IMR-90 (cell line): ENCODE results near the gene NEXN. TPM values are rescaled to one million over a fixed set of nuclear protein-coding genes. Genes with fewer than 3 reads are reported as not detected.
"Not testable (repeated sequence)": the region's sequence is repeated elsewhere in the genome, so short reads cannot be mapped to it uniquely, and the experiment has no call there.

Experiments
- ATAC-seq: fragments of 200-7000 bp; cut with Tn5 transposase; 2 replicates; pipeline ENCODE4 v1.9.1; 2020; ENCODE audit warnings: low read depth, mild to moderate bottlenecking, moderate library complexity
- BruUV-seq: library from RNA; stranded (reverse); fragments of 400-500 nt; replicated peaks from 2 replicates; lab custom pipeline; 2021; lab: Mats Ljungman, UMichigan
- CTCF ChIA-PET: fragments of 300-600 bp; formaldehyde crosslinking; extraction: SDS; loops from one replicate; lab custom pipeline; 2021; ENCODE audit warnings: antibody characterized with exemption; lab: Yijun Ruan, JAX
- POLR2A ChIA-PET: fragments of 300-600 bp; sonication (Branson Sonifier 250); formaldehyde crosslinking; loops from one replicate; lab custom pipeline; 2022; ENCODE audit warnings: antibody characterized with exemption; ENCODE audit not compliant: unreplicated experiment; lab: Charles Lee
- DNase-seq: peaks from one replicate; pipeline ENCODE4 v3.0.0; 2013
- H2AFZ ChIP-seq: replicated peaks from 2 replicates; pipeline ENCODE3; 2013; ENCODE audit warnings: low read length, mild to moderate bottlenecking; ENCODE audit not compliant: poor library complexity
- H2AK5ac ChIP-seq: 2 replicates; pipeline ENCODE4 v1.6.1; 2013; ENCODE audit warnings: low read depth, low read length, inconsistent platforms
- H2AK9ac ChIP-seq: replicated peaks from 2 replicates; pipeline ENCODE3; 2013; ENCODE audit warnings: mild to moderate bottlenecking, low read depth, low read length, moderate library complexity; ENCODE audit not compliant: poor library complexity
- H2BK120ac ChIP-seq: 2 replicates; pipeline ENCODE4 v1.6.1; 2013; ENCODE audit warnings: low read depth, low read length, inconsistent platforms
- H2BK15ac ChIP-seq: 3 replicates; pipeline ENCODE4 v1.6.1; 2013; ENCODE audit warnings: low read depth, low read length, inconsistent platforms
- H2BK20ac ChIP-seq: 2 replicates; pipeline ENCODE4 v1.6.1; 2013; ENCODE audit warnings: low read depth, mild to moderate bottlenecking, inconsistent platforms, low read length, moderate library complexity
- H2BK5ac ChIP-seq: 2 replicates; pipeline ENCODE4 v1.6.1; 2013; ENCODE audit warnings: mild to moderate bottlenecking, low read depth, low read length, inconsistent platforms; ENCODE audit not compliant: poor library complexity, severe bottlenecking
- H3K14ac ChIP-seq: replicated peaks from 2 replicates; pipeline ENCODE4 v1.6.1; 2013; ENCODE audit warnings: low read depth, low read length, inconsistent platforms
- H3K18ac ChIP-seq: 2 replicates; pipeline ENCODE4 v1.6.1; 2013; ENCODE audit warnings: low read depth, low read length, control low read depth
- H3K23ac ChIP-seq: 2 replicates; pipeline ENCODE4 v1.6.1; 2013; ENCODE audit warnings: low read depth, low read length, inconsistent platforms
- H3K27ac ChIP-seq: 2 replicates; pipeline ENCODE4 v1.5.1; 2013; ENCODE audit warnings: mild to moderate bottlenecking, control low read depth, low read length; ENCODE audit not compliant: insufficient read depth
- H3K27me3 ChIP-seq: 2 replicates; pipeline ENCODE4 v1.6.1; 2013; ENCODE audit warnings: low read length; ENCODE audit not compliant: control insufficient read depth, insufficient read depth
- H3K36me3 ChIP-seq: 2 replicates; pipeline ENCODE4 v1.6.1; 2013; ENCODE audit warnings: low read length, mixed read lengths; ENCODE audit not compliant: control insufficient read depth, insufficient read depth
- H3K4ac ChIP-seq: 2 replicates; pipeline ENCODE4 v1.6.1; 2013; ENCODE audit warnings: low read depth, low read length, inconsistent platforms
- H3K4me1 ChIP-seq: 2 replicates; pipeline ENCODE4 v1.6.1; 2013; ENCODE audit warnings: low read length, mixed read lengths; ENCODE audit not compliant: control insufficient read depth, insufficient read depth
- H3K4me2 ChIP-seq: 2 replicates; pipeline ENCODE4 v1.6.1; 2013; ENCODE audit warnings: low read depth, mild to moderate bottlenecking, control low read depth, low read length, moderate library complexity
- H3K4me3 ChIP-seq: 2 replicates; pipeline ENCODE4 v1.5.1; 2013; ENCODE audit warnings: low read depth, mild to moderate bottlenecking, control low read depth, low read length, moderate library complexity; ENCODE audit not compliant: insufficient read depth
- H3K56ac ChIP-seq: 2 replicates; pipeline ENCODE4 v1.6.1; 2013; ENCODE audit warnings: low read length, inconsistent platforms; ENCODE audit not compliant: insufficient read depth; ENCODE audit errors: extremely low read depth
- H3K79me1 ChIP-seq, 2 experiments: 2 replicates each; pipeline ENCODE4 v1.6.1; 2013; ENCODE audit warnings: low read length in 2 of 2, inconsistent platforms in 1 of 2, low read depth in 1 of 2
- H3K9ac ChIP-seq: 2 replicates; pipeline ENCODE4 v1.6.1; 2013; ENCODE audit warnings: low read depth, low read length, control low read depth
- H3K9me1 ChIP-seq: 2 replicates; pipeline ENCODE4 v1.6.1; 2013; ENCODE audit warnings: low read length, inconsistent platforms; ENCODE audit not compliant: insufficient read depth
- H3K9me3 ChIP-seq: 2 replicates; pipeline ENCODE4 v1.6.1; 2013; ENCODE audit warnings: low read length; ENCODE audit not compliant: control insufficient read depth, insufficient read depth
- H4K20me1 ChIP-seq: 2 replicates; pipeline ENCODE4 v1.6.1; 2013; ENCODE audit warnings: low read length, inconsistent platforms; ENCODE audit not compliant: insufficient read depth
- H4K5ac ChIP-seq: 2 replicates; pipeline ENCODE4 v1.6.1; 2013; ENCODE audit warnings: mild to moderate bottlenecking, low read depth, low read length, control low read depth
- H4K8ac ChIP-seq, 2 experiments: 2 replicates each; pipeline ENCODE4 v1.6.1; 2013; ENCODE audit warnings: low read depth in 2 of 2, low read length in 2 of 2, control low read depth in 1 of 2, inconsistent platforms in 1 of 2
- H4K91ac ChIP-seq: 2 replicates; pipeline ENCODE4 v1.6.1; 2013; ENCODE audit warnings: low read depth, low read length, inconsistent platforms; ENCODE audit not compliant: insufficient read depth
- MXI1 ChIP-seq: IDR thresholded peaks from 2 replicates; pipeline ENCODE4 v1.6.1; 2012; ENCODE audit warnings: low read depth, mild to moderate bottlenecking, low read length, moderate library complexity, borderline replicate concordance
- NFE2L2 ChIP-seq: fragments of 150-350 bp; IDR thresholded peaks from 2 replicates; pipeline ENCODE4 v1.6.1; 2016; ENCODE audit warnings: low read depth, mild to moderate bottlenecking, low read length
- RFX5 ChIP-seq: IDR thresholded peaks from 2 replicates; pipeline ENCODE4 v1.8.0; 2012; ENCODE audit warnings: low read depth, mild to moderate bottlenecking, low read length, moderate library complexity
- WGBS, 2 experiments: methylation state at CpG; one replicate each; pipeline versions ENCODE4 v1.1.5 to v1.1.7; 2013; ENCODE audit warnings: missing lambda C conversion rate in 2 of 2; ENCODE audit not compliant: insufficient read length in 1 of 2; ENCODE audit errors: extremely low coverage in 2 of 2; 5-methylcytosine and 5-hydroxymethylcytosine counted together
- dilution Hi-C: fragments of 300-500 bp; cut with HindIII; formaldehyde crosslinking; loops from one replicate; pipeline ENCODE4 v1.14.3; 2018; ENCODE audit warnings: low sequenced_read_pairs; ENCODE audit not compliant: unreplicated experiment
- in situ Hi-C: fragments of 300-500 bp; cut with MboI; formaldehyde crosslinking; loops from 3 replicates; pipeline ENCODE4 v1.14.3; 2019; ENCODE audit warnings: low sequenced_read_pairs, inconsistent platforms, mixed read lengths
- intact Hi-C: fragments of 100-400 bp; cut with micrococcal nuclease; formaldehyde crosslinking; loops from 2 replicates; pipeline ENCODE4 v1.10.0; 2022
- polyA plus RNA-seq, 3 experiments: library from polyadenylated mRNA; depleted of rRNA; stranded (reverse); fragments of >200 nt; gene quantifications; 2 replicates each; pipeline ENCODE4 v1.2.3, GENCODE V29; 2012; ENCODE audit warnings: low replicate concordance in 1 of 3
- total RNA-seq: library from RNA; depleted of rRNA; stranded (reverse); fragments of >200 nt; gene quantifications from 2 replicates; pipeline ENCODE4 v1.2.3, GENCODE V29; 2012
- TF ChIP-seq, protein P1 (sequence below): fragments of 150-350 bp; IDR thresholded peaks from 2 replicates; pipeline ENCODE4 v1.6.1; 2016; ENCODE audit warnings: low read depth, mild to moderate bottlenecking, low read length, moderate library complexity, borderline replicate concordance

Gene NEXN
- total and polyA plus RNA-seq, 2 of the 4 experiments (the other 2 are of a cell fraction): 5.2 to 16.1 TPM

- TF ChIP-seq, protein P1, sequence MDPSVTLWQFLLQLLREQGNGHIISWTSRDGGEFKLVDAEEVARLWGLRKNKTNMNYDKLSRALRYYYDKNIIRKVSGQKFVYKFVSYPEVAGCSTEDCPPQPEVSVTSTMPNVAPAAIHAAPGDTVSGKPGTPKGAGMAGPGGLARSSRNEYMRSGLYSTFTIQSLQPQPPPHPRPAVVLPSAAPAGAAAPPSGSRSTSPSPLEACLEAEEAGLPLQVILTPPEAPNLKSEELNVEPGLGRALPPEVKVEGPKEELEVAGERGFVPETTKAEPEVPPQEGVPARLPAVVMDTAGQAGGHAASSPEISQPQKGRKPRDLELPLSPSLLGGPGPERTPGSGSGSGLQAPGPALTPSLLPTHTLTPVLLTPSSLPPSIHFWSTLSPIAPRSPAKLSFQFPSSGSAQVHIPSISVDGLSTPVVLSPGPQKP: no peak
- TF ChIP-seq NFE2L2 (no peak), RFX5 (no peak), MXI1 (peak; percentile 74)
These were observed 90.8 kb downstream of the NEXN start, which contains the start of gene FUBP1 (continued) for GRCh38 chr1:77978969-77979876.

GRCh38 chr1:77983352-77983996 lies 95.0 kb downstream of the NEXN start:
- H3K9me3 ChIP-seq, H3K9me1 ChIP-seq, H3K4me3 ChIP-seq, ATAC-seq, H4K5ac ChIP-seq, H4K91ac ChIP-seq, H3K56ac ChIP-seq, H3K4ac ChIP-seq, in situ Hi-C loops, H2BK120ac ChIP-seq, H2AFZ ChIP-seq, POLR2A ChIA-PET, CTCF ChIA-PET, H3K4me2 ChIP-seq, H3K18ac ChIP-seq, H3K23ac ChIP-seq, dilution Hi-C loops, H3K36me3 ChIP-seq, BruUV-seq, intact Hi-C loops, H4K20me1 ChIP-seq, H3K9ac ChIP-seq, H2AK5ac ChIP-seq, H2BK15ac ChIP-seq, H3K27ac ChIP-seq, H3K14ac ChIP-seq, H3K27me3 ChIP-seq, H2AK9ac ChIP-seq, H2BK5ac ChIP-seq, H4K8ac ChIP-seq, H3K4me1 ChIP-seq, H2BK20ac ChIP-seq, DNase-seq: not testable (repeated sequence)
- H3K79me1 ChIP-seq: peaks cover 14 to 43% of the 10 kb centered on the region in 2 experiments
- no CpG with 5 or more reads among the region's 8 CpGs for WGBS, 2 experiments
